ES-I3 (cell line): ENCODE measurements around the gene FNBP1.

Experiments
- H3K36me3 ChIP-seq: 2 replicates; pipeline ENCODE4 v1.6.1; 2013; ENCODE audit warnings: mild to moderate bottlenecking, low read length, control low read depth, moderate library complexity; ENCODE audit not compliant: insufficient read depth
- H3K4me1 ChIP-seq: 2 replicates; pipeline ENCODE4 v1.6.1; 2013; ENCODE audit warnings: mild to moderate bottlenecking, control low read depth, low read length; ENCODE audit not compliant: insufficient read depth
- H3K9ac ChIP-seq: 2 replicates; pipeline ENCODE4 v1.6.1; 2013; ENCODE audit warnings: low read depth, mild to moderate bottlenecking, low read length, moderate library complexity
- H3K9me3 ChIP-seq: 2 replicates; pipeline ENCODE4 v1.6.1; 2013; ENCODE audit warnings: mild to moderate bottlenecking, low read length, moderate library complexity; ENCODE audit not compliant: control insufficient read depth, insufficient read depth

Gene FNBP1

GRCh38 chr9:129889122-129889940 is 153.7 kb downstream of the FNBP1 start:
- H3K4me1 ChIP-seq = peaks cover 30% of the 10 kb centered on the region; the same call in 1 of the 2 replicates
- no peaks in the 10 kb centered on the region for H3K36me3 ChIP-seq
- H3K9me3 ChIP-seq = no peaks in the 10 kb centered on the region
- peak overlapping the region; percentile 41; the same call in 1 of the 2 replicates for H3K9ac ChIP-seq

- Histone ChIP-seq H3K9ac (no peak overlapping the region), H3K9me3 (no peaks in the 10 kb centered on the region), H3K36me3 (no peaks in the 10 kb centered on the region), H3K4me1 (peaks cover 30% of the 10 kb centered on the region; the same call in 1 of the 2 replicates)
Measured at GRCh38 chr9:129888293-129889121, 154.5 kb downstream of the FNBP1 start.

GRCh38 chr9:129887334-129888292 is 155.4 kb downstream of the FNBP1 start:
- Histone ChIP-seq H3K4me1 (peaks cover 30% of the 10 kb centered on the region; the same call in 1 of the 2 replicates), H3K9ac (no peak overlapping the region), H3K9me3 (no peaks in the 10 kb centered on the region), H3K36me3 (no peaks in the 10 kb centered on the region)

- Histone ChIP-seq H3K36me3 (0 out of 2 replicates have a peak, but pooled peaks cover 2% of the 10 kb centered on the region), H3K9me3 (no peaks in the 10 kb centered on the region), H3K9ac (no peak overlapping the region), H3K4me1 (peaks cover 28% of the 10 kb centered on the region; the same call in 1 of the 2 replicates)
Measured at GRCh38 chr9:129886226-129887174, 156.5 kb downstream of the FNBP1 start.

- Histone ChIP-seq H3K36me3 (0 out of 2 replicates have a peak, but pooled peaks cover 2% of the 10 kb centered on the region), H3K9ac (peak overlapping the region; percentile 37), H3K9me3 (no peaks in the 10 kb centered on the region), H3K4me1 (peaks cover 25% of the 10 kb centered on the region; the same call in 1 of the 2 replicates)
Measured at GRCh38 chr9:129885670-129886106, 157.3 kb downstream of the FNBP1 start.

- Histone ChIP-seq H3K4me1 (peaks cover 25% of the 10 kb centered on the region; the same call in 1 of the 2 replicates), H3K9ac (peak overlapping the region; percentile 37), H3K36me3 (0 out of 2 replicates have a peak, but pooled peaks cover 2% of the 10 kb centered on the region), H3K9me3 (no peaks in the 10 kb centered on the region)
Measured at GRCh38 chr9:129885018-129885669, 157.8 kb downstream of the FNBP1 start.

GRCh38 chr9:129884220-129885017 is 158.6 kb downstream of the FNBP1 start:
- peaks cover 21% of the 10 kb centered on the region; the same call in 1 of the 2 replicates for H3K4me1 ChIP-seq
- 0 out of 2 replicates have a peak, but pooled peaks cover 2% of the 10 kb centered on the region for H3K36me3 ChIP-seq
- no peaks in the 10 kb centered on the region for H3K9me3 ChIP-seq
- peak overlapping the region; percentile 37 for H3K9ac ChIP-seq

GRCh38 chr9:129881547-129882324 is 161.3 kb downstream of the FNBP1 start:
- Histone ChIP-seq H3K9me3 (no peaks in the 10 kb centered on the region), H3K9ac (no peak overlapping the region), H3K4me1 (peaks cover 7% of the 10 kb centered on the region; the same call in 1 of the 2 replicates), H3K36me3 (peaks cover 2% of the 10 kb centered on the region; the same call in 1 of the 2 replicates)

- Histone ChIP-seq H3K9ac (no peak overlapping the region), H3K36me3 (peaks cover 2% of the 10 kb centered on the region; the same call in 1 of the 2 replicates), H3K9me3 (no peaks in the 10 kb centered on the region), H3K4me1 (no peaks in the 10 kb centered on the region)
Measured at GRCh38 chr9:129880654-129881546, 162.1 kb downstream of the FNBP1 start.

GRCh38 chr9:129879991-129880653 is 162.9 kb downstream of the FNBP1 start:
- H3K36me3 ChIP-seq = peaks cover 2% of the 10 kb centered on the region; the same call in 1 of the 2 replicates
- no peaks in the 10 kb centered on the region for H3K4me1 ChIP-seq
- H3K9ac ChIP-seq = no peak overlapping the region

More at GRCh38 chr9:129879991-129880653, 162.9 kb downstream of the FNBP1 start:
- H3K9me3 ChIP-seq = no peaks in the 10 kb centered on the region
